NCI-H774 (cell line): Measurements from ENCODE around the gene ATMIN.
A peak's percentile ranks its signal among the peaks of the same experiment; 100 is the strongest.

ENCODE experiments used
- DNase-seq: peaks from one replicate; lab custom pipeline; 2025; lab: John Stamatoyannopoulos, UW

Gene ATMIN, protein sequence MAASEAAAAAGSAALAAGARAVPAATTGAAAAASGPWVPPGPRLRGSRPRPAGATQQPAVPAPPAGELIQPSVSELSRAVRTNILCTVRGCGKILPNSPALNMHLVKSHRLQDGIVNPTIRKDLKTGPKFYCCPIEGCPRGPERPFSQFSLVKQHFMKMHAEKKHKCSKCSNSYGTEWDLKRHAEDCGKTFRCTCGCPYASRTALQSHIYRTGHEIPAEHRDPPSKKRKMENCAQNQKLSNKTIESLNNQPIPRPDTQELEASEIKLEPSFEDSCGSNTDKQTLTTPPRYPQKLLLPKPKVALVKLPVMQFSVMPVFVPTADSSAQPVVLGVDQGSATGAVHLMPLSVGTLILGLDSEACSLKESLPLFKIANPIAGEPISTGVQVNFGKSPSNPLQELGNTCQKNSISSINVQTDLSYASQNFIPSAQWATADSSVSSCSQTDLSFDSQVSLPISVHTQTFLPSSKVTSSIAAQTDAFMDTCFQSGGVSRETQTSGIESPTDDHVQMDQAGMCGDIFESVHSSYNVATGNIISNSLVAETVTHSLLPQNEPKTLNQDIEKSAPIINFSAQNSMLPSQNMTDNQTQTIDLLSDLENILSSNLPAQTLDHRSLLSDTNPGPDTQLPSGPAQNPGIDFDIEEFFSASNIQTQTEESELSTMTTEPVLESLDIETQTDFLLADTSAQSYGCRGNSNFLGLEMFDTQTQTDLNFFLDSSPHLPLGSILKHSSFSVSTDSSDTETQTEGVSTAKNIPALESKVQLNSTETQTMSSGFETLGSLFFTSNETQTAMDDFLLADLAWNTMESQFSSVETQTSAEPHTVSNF

DNA sequence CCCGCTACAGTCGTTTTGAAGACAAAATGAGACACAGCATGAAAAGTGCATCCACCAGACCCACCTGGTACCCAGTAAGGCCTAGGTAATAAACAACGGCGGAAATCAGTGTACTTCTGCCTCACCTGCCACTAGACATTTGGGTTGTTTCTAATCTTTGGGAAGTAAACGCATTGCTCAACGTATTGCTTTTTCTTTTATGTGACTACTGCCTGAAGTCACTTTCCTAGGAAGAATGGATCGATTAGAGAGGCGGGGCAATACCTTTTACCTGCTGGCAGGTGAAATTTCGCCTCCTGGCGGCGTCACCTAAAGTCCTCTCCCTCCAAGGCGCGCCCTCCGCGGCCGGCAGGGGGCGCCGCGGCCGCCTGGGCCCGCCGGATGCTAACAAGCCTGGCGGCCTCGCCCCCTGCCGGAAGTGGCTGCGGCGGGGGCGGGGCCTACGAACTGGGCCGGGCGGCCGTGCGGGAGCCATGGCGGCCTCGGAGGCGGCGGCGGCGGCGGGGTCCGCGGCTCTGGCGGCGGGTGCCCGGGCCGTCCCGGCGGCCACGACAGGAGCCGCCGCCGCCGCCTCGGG, at the start of gene ATMIN:
Gene ATMIN (plus strand): TSS at position 445 of the 577 bp plus-strand sequence. CDS start 29 bp downstream, at position 474.
- peak; percentile 74 for DNase-seq

DNA sequence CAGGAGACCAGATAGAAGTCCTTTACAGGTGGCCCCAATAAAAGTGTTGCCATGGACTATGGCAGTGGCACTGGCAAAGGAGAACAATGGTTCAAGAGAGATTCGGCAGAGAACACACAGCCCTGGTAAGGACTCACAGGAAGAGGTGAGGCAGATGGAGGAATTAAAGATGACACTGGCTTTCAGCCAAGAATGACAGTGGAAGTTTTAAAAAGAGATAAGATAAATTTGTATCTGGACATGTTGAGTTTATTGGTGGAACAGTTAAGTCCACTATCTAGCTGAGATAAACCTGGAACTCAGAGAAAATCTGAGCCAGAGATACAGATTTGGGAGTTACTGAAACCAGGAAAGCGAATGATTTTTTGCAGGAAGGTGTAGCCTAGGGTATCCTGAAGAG, 49.1 kb upstream of the ATMIN start:
- DNase-seq: no peak

DNA sequence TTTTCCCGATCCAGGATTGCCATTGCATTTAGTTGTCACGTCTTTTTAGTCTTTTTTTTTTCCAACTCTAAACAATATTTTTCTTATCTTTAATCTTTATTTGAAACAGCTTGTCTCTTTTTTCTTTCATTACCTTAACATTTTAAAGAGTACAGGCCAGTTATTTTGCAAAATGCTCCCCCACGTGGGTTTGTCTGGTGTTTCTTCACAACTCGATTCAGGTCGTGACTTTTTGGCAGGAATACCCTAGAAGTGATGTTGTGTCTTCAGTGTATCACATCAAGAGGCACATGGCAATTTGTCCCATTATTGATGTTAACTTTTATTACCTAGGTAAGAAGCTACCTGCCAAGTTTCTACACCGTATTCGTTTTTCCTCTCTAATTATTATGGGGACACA, 46.9 kb upstream of the ATMIN start:
- no peak for DNase-seq

DNA sequence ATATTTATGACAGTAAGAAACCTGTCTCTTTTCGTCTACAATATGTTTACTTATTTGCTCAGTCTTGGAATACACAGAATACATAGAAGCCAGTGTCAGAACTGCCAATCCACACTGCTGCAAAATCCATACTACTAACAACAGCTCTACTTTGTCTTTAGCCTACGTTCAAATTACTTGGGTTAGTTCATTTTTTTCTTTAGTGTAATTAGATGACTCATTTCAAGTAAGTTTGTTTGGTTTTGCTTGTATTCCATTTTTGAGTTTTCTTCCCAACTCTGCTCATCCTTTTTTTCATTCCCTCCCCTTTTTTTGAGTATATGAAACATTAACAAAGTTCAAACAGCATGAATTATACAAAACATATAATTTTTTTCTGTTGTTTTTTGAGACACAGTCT, 45.8 kb upstream of the ATMIN start:
- DNase-seq: no peak

DNA sequence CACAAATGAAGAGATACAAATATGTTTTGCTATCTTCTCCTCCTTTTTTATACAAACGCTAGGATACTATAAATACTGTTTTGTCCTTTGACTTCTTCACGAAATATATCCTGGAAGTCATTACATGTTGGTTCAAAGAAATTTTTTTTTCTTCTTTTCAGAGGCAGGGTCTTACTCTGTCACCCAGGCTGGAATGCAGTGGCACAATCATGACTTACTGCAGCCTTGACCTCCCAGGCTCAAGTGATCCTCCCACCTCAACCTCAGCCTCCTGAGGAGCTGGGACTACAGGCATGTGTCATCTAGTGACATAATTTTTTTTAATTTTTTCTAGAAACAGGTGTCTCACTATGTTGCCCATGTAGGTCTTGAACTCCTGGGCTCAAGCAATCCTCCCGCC, 45.1 kb upstream of the ATMIN start:
- DNase-seq: no peak

DNA sequence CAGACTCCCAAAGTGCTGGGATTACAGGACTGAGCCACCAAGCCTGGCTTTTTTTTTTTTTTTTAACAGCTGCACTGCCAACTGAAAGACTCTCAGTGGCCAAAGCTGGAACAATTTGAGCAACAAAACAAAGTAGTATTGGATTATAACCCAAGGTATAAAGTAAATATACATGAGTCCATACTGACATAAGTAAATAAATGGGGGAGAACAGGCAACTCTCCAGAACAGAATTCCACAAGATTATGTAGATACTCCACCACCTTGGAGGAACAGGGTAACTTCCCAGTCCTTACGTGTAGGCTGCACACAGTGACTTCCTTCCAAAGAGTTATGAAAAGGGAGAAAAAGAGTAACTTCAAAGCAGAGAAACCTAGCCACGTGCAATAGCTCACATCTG, 44.7 kb upstream of the ATMIN start:
- DNase-seq: no peak

DNA sequence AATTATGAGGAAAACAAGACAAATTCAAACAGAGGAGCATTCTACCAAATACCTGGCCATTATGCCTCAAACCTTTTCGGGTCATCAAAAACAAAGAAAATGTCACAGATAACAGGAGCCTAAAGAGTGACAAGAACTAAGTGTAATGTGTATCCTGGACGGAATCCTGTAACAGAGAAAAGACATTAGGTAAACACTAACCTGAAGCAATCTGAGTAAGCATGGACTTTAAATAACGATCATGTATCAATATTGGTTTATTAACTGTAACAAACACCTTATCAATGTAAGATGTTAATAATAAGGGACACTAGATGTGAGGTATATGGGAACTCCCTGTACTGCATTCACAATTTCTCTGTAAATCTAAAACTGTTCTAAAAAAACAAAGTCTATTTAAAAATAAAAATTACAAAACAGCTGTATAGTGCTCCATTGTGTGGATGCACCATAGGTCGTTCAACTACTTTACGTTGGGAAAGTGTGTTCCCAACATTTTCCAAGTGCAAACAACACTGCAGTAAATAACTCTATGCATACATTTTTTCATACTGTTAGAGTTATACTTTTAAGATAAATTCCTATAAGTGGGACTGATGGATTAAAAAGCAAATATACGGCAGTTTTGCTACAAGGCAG, 43.7 kb upstream of the ATMIN start:
- DNase-seq: no peak

DNA sequence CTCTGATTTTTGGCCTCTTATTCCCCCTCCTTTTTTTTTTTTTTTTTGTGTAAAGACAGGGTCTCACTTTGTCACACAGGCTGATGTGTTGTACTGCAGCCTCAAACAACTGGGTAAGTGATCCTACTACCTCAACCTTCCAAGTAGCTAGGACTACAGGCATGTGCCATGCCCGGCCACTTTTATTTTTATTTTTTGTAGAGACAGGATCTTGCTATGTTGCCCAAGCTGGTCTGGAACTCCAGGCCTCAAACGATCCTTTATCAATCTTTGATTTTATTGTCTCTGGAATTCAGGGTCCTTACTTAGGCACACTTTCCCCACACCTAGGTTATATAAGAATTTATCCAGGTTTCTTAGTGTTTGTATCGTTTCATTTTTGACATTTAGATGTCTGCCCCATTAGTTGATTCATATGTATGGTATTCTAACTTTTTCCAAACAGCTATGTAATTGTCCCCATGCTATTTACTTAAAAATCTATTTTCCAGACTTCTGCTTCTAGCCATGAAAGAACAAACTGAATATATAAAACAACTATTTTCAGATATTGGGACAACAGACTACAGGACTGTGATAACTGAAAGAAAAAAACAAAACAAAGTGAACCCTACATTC, 42.9 kb upstream of the ATMIN start:
- DNase-seq: no peak

DNA sequence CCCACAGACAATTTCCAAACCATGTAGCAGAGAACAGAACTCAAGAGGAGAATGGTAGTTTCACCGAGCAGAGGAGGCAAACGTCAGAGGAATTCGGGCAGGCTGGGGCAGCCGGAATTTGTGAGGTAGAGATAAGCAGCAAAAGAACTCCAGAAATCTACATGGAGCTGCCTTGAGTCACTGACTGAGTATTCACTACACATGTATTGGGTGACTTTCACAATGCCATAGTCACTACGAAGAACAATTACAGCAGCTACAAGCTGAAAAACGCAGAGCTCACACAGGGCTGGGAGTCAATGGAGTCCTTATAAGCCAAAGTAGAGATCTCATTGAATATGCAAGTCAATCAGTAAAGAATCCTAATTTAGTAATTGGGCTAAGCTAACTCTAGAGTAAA, 42.3 kb upstream of the ATMIN start:
- DNase-seq: no peak

DNA sequence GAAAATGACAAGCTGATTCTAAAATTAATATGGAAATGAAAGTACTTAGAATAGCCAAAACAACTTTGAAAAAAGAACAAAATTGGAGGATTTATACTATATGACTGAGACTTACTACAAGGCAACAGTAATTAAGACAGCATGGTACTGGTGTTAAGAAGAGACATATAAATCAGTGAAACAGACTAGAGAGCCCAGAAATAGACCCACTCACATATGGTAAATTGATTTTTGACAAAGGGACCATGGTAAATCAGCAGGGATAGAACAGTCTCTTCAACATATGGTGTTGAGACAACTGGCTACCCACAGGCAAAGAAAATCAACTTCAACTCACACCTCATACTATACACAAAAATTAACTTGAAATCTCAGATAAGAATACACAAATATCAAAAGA, 41.8 kb upstream of the ATMIN start:
- no peak for DNase-seq

DNA sequence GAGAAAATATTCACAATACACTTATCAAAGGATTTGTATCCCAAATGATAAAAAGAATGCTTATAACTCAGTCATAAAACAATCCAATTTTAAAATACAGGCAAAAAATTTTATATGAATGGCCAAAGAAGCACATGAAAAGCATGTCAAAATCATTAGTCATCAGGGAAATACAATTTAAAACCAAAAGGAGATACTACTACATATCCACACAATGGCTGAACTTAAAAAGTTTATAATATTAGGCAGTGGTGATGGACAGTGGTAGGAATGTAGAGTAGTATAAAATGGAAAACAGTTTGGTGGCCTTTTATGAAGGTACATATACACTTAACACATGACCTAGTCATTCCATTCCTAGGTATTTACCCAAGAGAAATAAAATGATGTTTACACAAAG, 41.2 kb upstream of the ATMIN start:
- no peak for DNase-seq

DNA sequence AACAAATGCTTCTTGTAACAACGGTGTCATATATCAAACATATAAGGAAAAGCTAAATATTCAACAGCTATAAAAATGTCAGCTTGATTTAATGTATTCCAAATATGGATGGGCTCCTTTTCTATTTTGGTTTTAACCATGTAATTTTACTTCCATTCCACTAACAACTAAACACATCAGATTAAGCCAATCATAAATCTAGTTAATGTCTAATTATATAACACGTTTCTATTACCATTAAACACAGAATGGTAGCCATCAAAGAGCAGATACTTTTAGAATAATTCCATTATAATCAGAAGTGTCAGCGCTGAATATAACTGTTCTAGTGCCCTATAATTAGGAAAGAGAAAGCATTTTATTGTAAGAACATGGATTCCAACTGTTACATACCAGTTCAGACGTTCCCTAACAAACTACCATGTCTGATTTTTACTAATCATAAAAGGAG, 38.9 kb upstream of the ATMIN start:
- no peak for DNase-seq

DNA sequence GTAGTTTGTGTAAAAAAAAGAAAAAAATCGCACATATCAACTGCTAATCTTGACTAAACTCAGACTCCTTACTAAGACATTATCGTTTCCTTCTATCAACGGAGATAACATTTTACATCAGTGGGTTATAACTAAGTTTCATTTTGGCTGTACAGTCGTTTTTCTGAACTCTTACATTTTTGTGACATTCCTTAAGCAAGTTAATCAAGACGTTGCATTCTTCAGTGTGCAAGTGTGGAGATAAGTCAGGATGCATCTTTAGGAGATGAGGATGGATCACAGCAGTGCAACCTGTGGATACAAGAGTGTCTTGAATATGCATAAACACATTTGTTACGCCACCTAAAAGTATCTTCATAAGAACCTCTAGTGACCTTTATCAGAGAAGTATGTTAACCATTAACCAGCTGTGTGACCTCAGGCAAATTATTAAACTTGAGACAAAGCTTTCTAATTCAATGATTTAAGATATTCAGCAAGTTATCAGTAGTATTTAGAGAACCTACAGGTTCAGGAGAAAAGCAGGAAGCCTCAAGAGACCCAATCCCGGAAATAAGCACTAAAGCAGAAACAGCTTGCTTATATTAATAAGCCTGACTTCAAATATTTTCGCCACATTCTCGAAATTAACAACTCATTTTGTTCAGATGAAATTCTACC, 38.4 kb upstream of the ATMIN start:
- no peak for DNase-seq

DNA sequence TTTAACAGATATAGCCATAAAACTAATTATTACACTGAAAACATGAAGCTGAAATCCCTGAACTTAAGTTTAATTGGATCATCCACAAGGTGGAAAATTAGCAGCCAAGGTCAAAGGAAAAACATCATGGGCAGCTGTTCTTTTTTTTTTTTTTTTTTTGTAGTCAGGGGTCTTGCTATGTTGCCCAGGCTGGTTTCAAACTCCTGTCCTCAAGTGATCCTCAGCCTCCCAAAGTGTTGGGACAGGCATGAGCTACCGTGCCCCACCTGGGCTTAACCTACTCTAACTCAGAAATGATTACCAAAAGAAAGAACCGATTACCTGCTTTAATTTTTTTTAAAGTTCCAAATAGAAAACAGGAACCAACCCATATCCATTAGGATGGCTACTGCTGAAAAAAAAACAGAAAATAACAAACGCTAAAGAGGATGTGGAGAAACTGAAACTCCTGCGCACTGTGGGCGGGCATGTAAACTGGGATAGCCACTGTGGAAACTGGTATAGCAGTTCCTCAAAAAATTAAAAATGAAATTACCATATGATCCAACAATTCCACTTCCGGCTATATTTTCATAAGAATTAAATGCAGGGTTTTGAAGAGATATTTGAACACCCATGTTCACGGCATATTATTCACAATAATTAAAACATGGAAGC, 37.5 kb upstream of the ATMIN start:
- DNase-seq: no peak

DNA sequence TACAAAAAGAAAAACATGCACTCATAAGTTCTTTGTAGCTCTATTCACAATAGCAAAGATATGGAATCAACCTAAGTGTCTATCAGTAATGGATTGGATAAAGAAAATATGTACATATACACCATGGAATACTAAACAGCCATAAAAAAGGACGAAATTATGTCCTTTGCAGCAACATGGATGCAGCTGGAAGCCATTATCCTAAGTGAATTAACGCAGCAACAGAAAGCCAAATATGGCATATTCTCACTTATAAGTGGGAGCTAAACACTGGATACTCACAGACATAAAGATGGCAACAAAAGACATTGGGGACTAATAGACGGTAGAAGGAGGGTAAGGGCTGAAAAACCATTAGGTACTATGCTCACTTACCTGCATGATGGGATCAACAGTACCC, 34.8 kb upstream of the ATMIN start:
- DNase-seq: no peak

DNA sequence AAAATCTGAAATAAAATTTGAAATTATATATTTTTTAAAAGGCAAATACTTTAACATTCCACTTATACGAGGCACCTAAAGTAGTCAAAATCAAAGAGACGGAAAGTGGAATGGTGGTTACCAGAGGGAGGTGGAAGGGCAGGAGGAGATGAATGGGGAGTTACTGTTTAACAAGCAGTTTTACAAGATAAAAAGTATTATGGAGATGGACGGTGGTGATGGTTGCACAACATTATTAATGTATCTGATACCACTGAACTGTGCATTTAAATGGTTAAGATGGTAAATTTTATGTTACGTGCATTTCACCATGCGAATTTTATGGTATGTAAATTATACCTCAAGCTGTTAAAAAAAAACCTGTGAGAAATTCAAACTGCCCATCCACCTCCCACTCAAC, 34.3 kb upstream of the ATMIN start:
- no peak for DNase-seq

DNA sequence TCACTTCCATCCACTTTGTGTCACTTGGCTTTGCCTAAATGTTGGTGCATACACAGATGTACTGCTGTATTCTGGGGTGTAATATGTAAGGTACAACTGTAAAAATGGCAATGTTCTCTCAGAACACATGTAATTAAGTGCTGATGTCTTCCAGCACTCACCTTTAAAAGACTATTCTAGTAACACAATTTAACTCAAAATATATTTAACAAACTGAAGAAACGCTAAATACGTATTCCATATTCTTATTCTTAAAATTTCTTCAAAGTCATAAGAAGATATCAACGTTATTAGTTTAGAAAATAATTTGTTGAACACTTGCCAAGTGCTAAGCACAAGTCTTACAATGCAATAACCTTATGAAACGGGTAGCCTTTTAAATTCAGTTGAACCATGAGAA, 32.6 kb upstream of the ATMIN start:
- DNase-seq: no peak

DNA sequence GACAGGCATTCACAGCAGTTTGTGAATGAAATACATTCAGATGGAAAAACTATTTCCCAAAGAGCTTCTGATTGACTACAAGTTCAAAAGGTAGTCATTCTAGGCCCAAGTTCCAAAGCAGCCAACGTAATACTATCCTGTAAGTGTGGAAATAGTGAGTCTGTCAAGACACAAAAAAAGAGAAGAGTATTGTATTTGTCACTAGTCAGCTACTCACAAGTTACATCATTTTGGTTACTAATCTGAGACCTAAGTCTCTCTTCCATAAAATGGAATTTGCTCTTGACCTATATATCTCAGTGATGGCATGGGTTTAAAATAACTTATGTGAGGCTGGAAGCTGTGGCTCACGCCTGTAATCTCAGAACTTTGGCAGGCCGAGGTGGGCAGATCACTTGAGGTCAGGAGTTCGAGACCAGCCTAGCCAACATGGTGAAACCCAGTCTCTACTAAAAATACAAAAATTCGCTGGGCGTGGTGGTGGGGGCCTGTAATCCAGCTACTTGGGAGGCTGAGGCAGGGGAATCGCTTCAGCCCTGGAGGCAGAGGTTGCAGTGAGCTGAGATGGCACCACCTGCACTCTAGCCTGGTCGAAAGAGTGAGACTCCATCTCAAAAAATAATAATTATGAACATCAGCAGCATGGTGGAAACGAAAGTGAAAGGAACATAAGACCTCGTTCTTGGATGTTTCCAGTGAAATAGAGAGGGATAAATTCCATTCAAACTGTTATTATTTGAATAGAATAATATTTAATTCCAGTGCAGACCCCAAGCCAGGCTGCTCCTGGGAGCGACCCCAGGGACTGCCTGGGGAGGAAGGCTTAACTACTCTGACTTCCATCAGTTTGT, 31.8 kb upstream of the ATMIN start:
- no peak for DNase-seq

DNA sequence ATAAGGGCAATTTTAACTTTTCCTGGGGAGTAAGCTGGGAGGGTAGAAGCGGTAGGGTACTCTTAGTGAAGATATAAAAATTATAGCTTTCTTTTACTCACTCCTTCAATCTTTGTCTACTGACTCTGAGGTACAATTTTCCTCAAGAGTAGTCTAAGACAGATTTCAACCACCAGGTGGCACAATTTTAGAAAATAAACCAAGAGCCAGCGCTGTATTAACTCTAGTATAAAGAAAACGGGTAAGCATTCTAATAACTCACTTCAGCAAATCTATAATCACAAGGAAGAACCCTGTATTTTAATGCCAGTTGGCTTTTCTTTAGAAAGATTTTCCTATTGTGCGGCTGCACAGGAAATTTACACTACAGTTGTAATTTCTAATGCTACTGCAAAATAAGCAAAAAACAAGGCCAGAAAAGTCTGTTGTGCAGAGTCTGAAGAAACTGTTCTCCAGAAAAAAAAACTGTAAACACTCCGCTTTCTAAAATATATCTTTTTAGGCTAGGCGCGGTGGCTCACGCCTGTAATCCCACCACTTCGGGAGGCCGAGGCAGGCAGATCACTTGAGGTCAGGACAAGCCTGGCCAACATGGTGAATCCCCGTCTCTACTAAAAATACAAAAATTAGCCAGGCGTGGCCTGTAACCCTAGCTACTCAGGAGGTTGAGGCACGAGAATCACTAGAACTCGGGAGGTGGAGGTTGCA, 30.8 kb upstream of the ATMIN start:
- no peak for DNase-seq
